H1 (cell line): ENCODE measurements around the gene NPNT. TPM values are rescaled to one million over a fixed set of nuclear protein-coding genes. Genes with fewer than 3 reads are reported as not detected.

ENCODE experiments used
- CBX5 ChIP-seq: fragments of 300-800, 300-1000 bp; sonication (generic); IDR thresholded peaks from 2 replicates; pipeline ENCODE4 v1.7.1; 2016; ENCODE audit warnings: antibody characterized with exemption, low read length, low read depth
- KDM1A ChIP-seq: fragments of 200-600, 300-600 bp; sonication (generic); IDR thresholded peaks from 2 replicates; pipeline ENCODE4 v1.7.1; 2016; ENCODE audit warnings: mild to moderate bottlenecking, low read length, borderline replicate concordance
- MAX ChIP-seq: IDR thresholded peaks from 2 replicates; pipeline ENCODE4 v1.6.1; 2012; ENCODE audit warnings: inconsistent platforms
- SIRT6 ChIP-seq: IDR thresholded peaks from one replicate; pipeline ENCODE4 v1.7.1; 2012; ENCODE audit warnings: low read length, inconsistent platforms
- SP4 ChIP-seq: IDR thresholded peaks from 2 replicates; pipeline ENCODE4 v1.6.1; 2012; ENCODE audit warnings: low read length, inconsistent platforms
- TEAD4 ChIP-seq: IDR thresholded peaks from 2 replicates; pipeline ENCODE4 v1.6.1; 2012; ENCODE audit warnings: low read depth, low read length, inconsistent platforms, mixed read lengths
- polyA plus RNA-seq, 7 experiments: library from polyadenylated mRNA; depleted of rRNA in 3 of 7; stranded (reverse) in 5 of 7; unstranded in 2 of 7; fragments of >200 nt in 5 of 7; fragments of 200-250 nt in 2 of 7; gene quantifications; 1 replicate in 5 of 7; 2 replicates in 1 of 7; 4 replicates in 1 of 7; pipeline versions ENCODE4 v1.2.1 to v1.2.3, GENCODE V29; 2011 to 2013; ENCODE audit warnings: missing spikeins in 2 of 7, mixed read lengths in 2 of 7
- total RNA-seq: library from RNA; stranded (reverse); fragmentation: NEBNext Ultra II Directional; extraction: Animal tissue kit (Norgen Biotek cat#: 25700); gene quantifications from 2 replicates; pipeline ENCODE4 v1.2.1, GENCODE V29; 2021

NPNT gene
- total and polyA plus RNA-seq, 2 of the 8 experiments (the other 6 are each of a cell fraction or from before 2014, with no cell fraction given) = 0.24 to 0.97 TPM

- TF ChIP-seq KDM1A (no peak), TEAD4 (no peak), SP4 (no peak), CBX5 (no peak), SIRT6 (no peak), MAX (no peak)
- TF ChIP-seq, all 59 proteins: peak for 0
These were observed 84.2 kb downstream of the NPNT start (continued) for GRCh38 chr4:105979506-105979905.
